NB4 (cell line): Measurements from ENCODE around the gene KCNIP4.

ENCODE experiments used
- MYC ChIP-seq: IDR thresholded peaks from 2 replicates; pipeline ENCODE4 v1.6.1; 2011; ENCODE audit warnings: low read depth, low read length
- TF ChIP-seq, protein P1 (sequence below): IDR thresholded peaks from one replicate; pipeline ENCODE4 v1.5.1; 2012; ENCODE audit warnings: low read depth, low read length

- TF ChIP-seq, protein P1, sequence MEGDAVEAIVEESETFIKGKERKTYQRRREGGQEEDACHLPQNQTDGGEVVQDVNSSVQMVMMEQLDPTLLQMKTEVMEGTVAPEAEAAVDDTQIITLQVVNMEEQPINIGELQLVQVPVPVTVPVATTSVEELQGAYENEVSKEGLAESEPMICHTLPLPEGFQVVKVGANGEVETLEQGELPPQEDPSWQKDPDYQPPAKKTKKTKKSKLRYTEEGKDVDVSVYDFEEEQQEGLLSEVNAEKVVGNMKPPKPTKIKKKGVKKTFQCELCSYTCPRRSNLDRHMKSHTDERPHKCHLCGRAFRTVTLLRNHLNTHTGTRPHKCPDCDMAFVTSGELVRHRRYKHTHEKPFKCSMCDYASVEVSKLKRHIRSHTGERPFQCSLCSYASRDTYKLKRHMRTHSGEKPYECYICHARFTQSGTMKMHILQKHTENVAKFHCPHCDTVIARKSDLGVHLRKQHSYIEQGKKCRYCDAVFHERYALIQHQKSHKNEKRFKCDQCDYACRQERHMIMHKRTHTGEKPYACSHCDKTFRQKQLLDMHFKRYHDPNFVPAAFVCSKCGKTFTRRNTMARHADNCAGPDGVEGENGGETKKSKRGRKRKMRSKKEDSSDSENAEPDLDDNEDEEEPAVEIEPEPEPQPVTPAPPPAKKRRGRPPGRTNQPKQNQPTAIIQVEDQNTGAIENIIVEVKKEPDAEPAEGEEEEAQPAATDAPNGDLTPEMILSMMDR: no peak
- no peak for TF ChIP-seq MYC
Observed at GRCh38 chr4:21685911-21686310, 262.7 kb downstream of the KCNIP4 start.
